ENCODE measurements around the gene SLF1.

DNA sequence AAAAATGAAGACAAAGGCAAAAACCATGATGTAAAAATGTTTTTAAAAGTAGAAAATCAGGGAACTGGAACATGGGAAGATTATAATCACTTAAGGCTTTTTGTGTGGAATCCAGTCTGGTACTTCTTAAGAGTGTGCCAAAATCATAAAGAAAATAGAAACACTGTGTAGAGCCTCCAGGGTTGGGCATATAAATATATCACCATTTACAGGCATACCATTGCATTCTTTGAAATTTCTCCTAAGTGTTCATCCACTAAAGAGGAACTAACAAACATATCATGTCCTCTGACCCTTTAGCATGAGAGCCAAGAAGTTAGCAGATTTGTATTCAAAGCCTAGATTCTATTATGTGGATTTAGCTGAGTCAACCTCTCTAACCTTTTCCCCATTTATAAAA is 93.3 kb downstream of the SLF1 start:
- TF ChIP-seq, protein P1, sequence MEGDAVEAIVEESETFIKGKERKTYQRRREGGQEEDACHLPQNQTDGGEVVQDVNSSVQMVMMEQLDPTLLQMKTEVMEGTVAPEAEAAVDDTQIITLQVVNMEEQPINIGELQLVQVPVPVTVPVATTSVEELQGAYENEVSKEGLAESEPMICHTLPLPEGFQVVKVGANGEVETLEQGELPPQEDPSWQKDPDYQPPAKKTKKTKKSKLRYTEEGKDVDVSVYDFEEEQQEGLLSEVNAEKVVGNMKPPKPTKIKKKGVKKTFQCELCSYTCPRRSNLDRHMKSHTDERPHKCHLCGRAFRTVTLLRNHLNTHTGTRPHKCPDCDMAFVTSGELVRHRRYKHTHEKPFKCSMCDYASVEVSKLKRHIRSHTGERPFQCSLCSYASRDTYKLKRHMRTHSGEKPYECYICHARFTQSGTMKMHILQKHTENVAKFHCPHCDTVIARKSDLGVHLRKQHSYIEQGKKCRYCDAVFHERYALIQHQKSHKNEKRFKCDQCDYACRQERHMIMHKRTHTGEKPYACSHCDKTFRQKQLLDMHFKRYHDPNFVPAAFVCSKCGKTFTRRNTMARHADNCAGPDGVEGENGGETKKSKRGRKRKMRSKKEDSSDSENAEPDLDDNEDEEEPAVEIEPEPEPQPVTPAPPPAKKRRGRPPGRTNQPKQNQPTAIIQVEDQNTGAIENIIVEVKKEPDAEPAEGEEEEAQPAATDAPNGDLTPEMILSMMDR (IDR thresholded peaks at IDR 0.05): no peak
- TF ChIP-seq POLR2A (IDR thresholded peaks at IDR 0.05; ENCODE audit: low read depth): no peak

Data from esophagus muscularis mucosa (tissue), 3 donors.